Liver (tissue), 9 donors: ENCODE data around the gene NINJ1. TPM values are rescaled to one million over a fixed set of nuclear protein-coding genes. Genes with fewer than 3 reads are reported as not detected.

ENCODE experiments used
- DNase-seq: peaks from one replicate; pipeline ENCODE4 v3.0.0-alpha.2; 2017; ENCODE audit warnings: low spot score
- H3K27ac ChIP-seq, 2 donors: one replicate each; pipeline ENCODE4 v1.7.0; 2013; ENCODE audit warnings: inconsistent platforms in 2 of 2, low read length in 2 of 2, control low read depth in 1 of 2, low read depth in 1 of 2, mild to moderate bottlenecking in 1 of 2
- H3K27me3 ChIP-seq, 4 donors: one replicate each; pipeline versions ENCODE4 v1.6.1 to v1.7.0; 2013; ENCODE audit warnings: low read length in 3 of 4, inconsistent platforms in 1 of 4, mild to moderate bottlenecking in 1 of 4, moderate library complexity in 1 of 4; ENCODE audit not compliant: control insufficient read depth in 4 of 4, insufficient read depth in 4 of 4
- H3K36me3 ChIP-seq, 4 donors: one replicate each; pipeline versions ENCODE4 v1.6.1 to v1.7.0; 2013; ENCODE audit warnings: low read length in 3 of 4, mild to moderate bottlenecking in 3 of 4, low read depth in 1 of 4, moderate library complexity in 1 of 4; ENCODE audit not compliant: control insufficient read depth in 4 of 4, insufficient read depth in 3 of 4
- H3K4me1 ChIP-seq, 4 donors: one replicate each; pipeline versions ENCODE4 v1.6.1 to v1.7.0; 2013; ENCODE audit warnings: low read length in 3 of 4, mild to moderate bottlenecking in 3 of 4, moderate library complexity in 1 of 4; ENCODE audit not compliant: control insufficient read depth in 4 of 4, insufficient read depth in 4 of 4
- H3K4me3 ChIP-seq, 3 donors: one replicate each; pipeline versions ENCODE4 v1.6.1 to v1.7.0; 2013; ENCODE audit warnings: low read length in 3 of 3, control low read depth in 1 of 3, low read depth in 1 of 3, mild to moderate bottlenecking in 1 of 3
- H3K9ac ChIP-seq, 2 donors: one replicate each; pipeline ENCODE4 v1.7.0; 2013; ENCODE audit warnings: low read length in 2 of 2, mild to moderate bottlenecking in 2 of 2, moderate library complexity in 2 of 2, control low read depth in 1 of 2, low read depth in 1 of 2
- H3K9me3 ChIP-seq, 4 donors: one replicate each; pipeline versions ENCODE4 v1.6.1 to v1.7.0; 2013; ENCODE audit warnings: low read length in 3 of 4; ENCODE audit not compliant: control insufficient read depth in 4 of 4
- ATF3 ChIP-seq: IDR thresholded peaks from 2 replicates; pipeline ENCODE4 v1.6.1; 2016; ENCODE audit warnings: antibody characterized with exemption
- CTCF ChIP-seq: fragments of 150-350 bp; IDR thresholded peaks from 2 replicates; pipeline ENCODE4 v1.5.1; 2017; ENCODE audit warnings: improper control_type of control experiment, low read depth, low read length; ENCODE audit not compliant: missing input control
- EGR1 ChIP-seq, 2 donors: IDR thresholded peaks; 2 replicates each; pipeline ENCODE4 v1.6.1; 2016 to 2018; ENCODE audit warnings: antibody characterized with exemption in 2 of 2, low read depth in 2 of 2
- FOXA1 ChIP-seq: IDR thresholded peaks from 2 replicates; pipeline ENCODE4 v1.6.1; 2016; ENCODE audit warnings: antibody characterized with exemption
- FOXA2 ChIP-seq: IDR thresholded peaks from 2 replicates; pipeline ENCODE4 v1.6.1; 2016; ENCODE audit warnings: antibody characterized with exemption
- GABPA ChIP-seq, 2 donors: IDR thresholded peaks in 1 of 2; conservative IDR thresholded peaks in 1 of 2; 2 replicates each; pipeline ENCODE4 v1.6.1; 2016; ENCODE audit warnings: antibody characterized with exemption in 2 of 2, mild to moderate bottlenecking in 1 of 2, moderate library complexity in 1 of 2
- HNF4A ChIP-seq, 2 donors: conservative IDR thresholded peaks; 2 replicates each; pipeline ENCODE4 v1.6.1; 2016; ENCODE audit warnings: antibody characterized with exemption in 2 of 2, mild to moderate bottlenecking in 2 of 2
- HNF4G ChIP-seq: IDR thresholded peaks from 2 replicates; pipeline ENCODE4 v1.6.1; 2016; ENCODE audit warnings: antibody characterized with exemption
- JUND ChIP-seq, 2 donors: IDR thresholded peaks; 2 replicates each; pipeline ENCODE4 v1.6.1; 2016; ENCODE audit warnings: antibody characterized with exemption in 2 of 2
- MAX ChIP-seq: IDR thresholded peaks from 2 replicates; pipeline ENCODE4 v1.6.1; 2016; ENCODE audit warnings: antibody characterized with exemption
- NR2F2 ChIP-seq: IDR thresholded peaks from 2 replicates; pipeline ENCODE4 v1.6.1; 2016; ENCODE audit warnings: antibody characterized with exemption
- RAD21 ChIP-seq, 2 donors: IDR thresholded peaks; 2 replicates each; pipeline ENCODE4 v1.6.1; 2016; ENCODE audit warnings: antibody characterized with exemption in 2 of 2, mild to moderate bottlenecking in 2 of 2
- REST ChIP-seq: IDR thresholded peaks from 2 replicates; pipeline ENCODE4 v1.6.1; 2016; ENCODE audit warnings: antibody characterized with exemption, mild to moderate bottlenecking
- RXRA ChIP-seq, 2 donors: IDR thresholded peaks; 2 replicates each; pipeline ENCODE4 v1.6.1; 2017 to 2018; ENCODE audit warnings: antibody characterized with exemption in 2 of 2, mild to moderate bottlenecking in 1 of 2
- SP1 ChIP-seq: IDR thresholded peaks from 2 replicates; pipeline ENCODE4 v1.6.1; 2018; ENCODE audit warnings: antibody characterized with exemption, mild to moderate bottlenecking
- TAF1 ChIP-seq: conservative IDR thresholded peaks from 2 replicates; pipeline ENCODE4 v1.6.1; 2016; ENCODE audit warnings: antibody characterized with exemption, mild to moderate bottlenecking
- ZBTB33 ChIP-seq: IDR thresholded peaks from 2 replicates; pipeline ENCODE4 v1.6.1; 2016; ENCODE audit warnings: antibody characterized with exemption
- WGBS: extraction: QIAGEN DNeasy Blood & Tissue Kit; methylation state at CpG from one replicate; pipeline ENCODE4 v1.1.7; 2013; 5-methylcytosine and 5-hydroxymethylcytosine counted together
- polyA plus RNA-seq, 2 donors: library from polyadenylated mRNA; stranded (reverse) in 1 of 2; unstranded in 1 of 2; fragments of 200-250 nt in 1 of 2; fragments of >200 nt in 1 of 2; fragmentation: Nextera tagmentation in 1 of 2; extraction: Ambion mirVana in 1 of 2; gene quantifications; one replicate each; pipeline versions ENCODE4 v1.2.1 to v1.2.3, GENCODE V29; 2013 to 2015
- total RNA-seq, 2 donors: library from RNA; depleted of rRNA; stranded (reverse); fragments of >200 nt; gene quantifications; one replicate each; pipeline ENCODE4 v1.2.3, GENCODE V29; 2014
- donor health status: healthy.
- donor health status: healthy.
- donor health status: healthy.
- donor health status: healthy.
- donor health status: healthy.

Gene NINJ1
- total and polyA plus RNA-seq, 4 donors, result 31.2 to 72.1 (median 55.2) TPM

GRCh38 chr9:93081931-93082330 is 52.1 kb downstream of the NINJ1 start:
- TF ChIP-seq NR2F2 (no peak), HNF4A (conservative IDR thresholded peaks at IDR 0.05) (no peak), EGR1 (IDR thresholded peaks at IDR 0.05; ENCODE audit: low read depth in 2 of 2) (no peak), JUND (IDR thresholded peaks at IDR 0.05) (no peak), RXRA (IDR thresholded peaks at IDR 0.05) (no peak), MAX (no peak), RAD21 (IDR thresholded peaks at IDR 0.05) (no peak), ATF3 (no peak), GABPA (IDR thresholded peaks at IDR 0.05 in 1 of 2, conservative IDR thresholded peaks at IDR 0.05 in 1 of 2) (no peak), TAF1 (no peak), ZBTB33 (no peak), CTCF (no peak), REST (no peak), HNF4G (no peak), SP1 (no peak), FOXA1 (no peak)
- Histone ChIP-seq H3K27ac (no peak overlapping the region), H3K36me3 (peaks cover 0 to 9% (median 0%) of the 10 kb centered on the region in 4 donors), H3K9ac (no peak overlapping the region), H3K4me3 (no peak overlapping the region), H3K4me1 (no peaks in the 10 kb centered on the region), H3K9me3 (peaks cover 0 to 2% (median 0%) of the 10 kb centered on the region in 4 donors), H3K27me3 (no peaks in the 10 kb centered on the region)
- WGBS, result 92% methylated on average over 3 of the region's 3 CpGs
- no peak for DNase-seq

GRCh38 chr9:93081081-93081529 is 52.9 kb downstream of the NINJ1 start:
- H3K27ac ChIP-seq, result no peak overlapping the region
- peaks cover 0 to 5% (median 0%) of the 10 kb centered on the region in 4 donors for H3K36me3 ChIP-seq
- TF ChIP-seq TAF1 (no peak), FOXA1 (no peak), GABPA (IDR thresholded peaks at IDR 0.05 in 1 of 2, conservative IDR thresholded peaks at IDR 0.05 in 1 of 2) (no peak), HNF4G (no peak), FOXA2 (no peak), HNF4A (conservative IDR thresholded peaks at IDR 0.05) (no peak)
- DNase-seq, result no peak
- H3K9me3 ChIP-seq, result peaks cover 0 to 2% (median 0%) of the 10 kb centered on the region in 4 donors
- no peaks in the 10 kb centered on the region for H3K4me1 ChIP-seq
- no peaks in the 10 kb centered on the region for H3K27me3 ChIP-seq
- 96% methylated on average over 10 of the region's 10 CpGs for WGBS
- H3K4me3 ChIP-seq, result no peak overlapping the region
- H3K9ac ChIP-seq, result no peak overlapping the region
